K562 (cell line): ENCODE results near the gene CLDN5. TPM values are rescaled to one million over a fixed set of nuclear protein-coding genes. Genes with fewer than 3 reads are reported as not detected.
A peak's percentile ranks its signal among the peaks of the same experiment; 100 is the strongest.

Experiments
- ATF7 ChIP-seq: fragments of 450-650 bp; IDR thresholded peaks from 2 replicates; pipeline ENCODE4 v1.7.1; 2014; ENCODE audit warnings: mild to moderate bottlenecking, moderate library complexity
- BACH1 ChIP-seq: fragments of 200-800 bp; sonication (Bioruptor generic); IDR thresholded peaks from 2 replicates; pipeline ENCODE4 v1.6.1; 2016; ENCODE audit warnings: missing genetic modification characterization, missing compliant biosample characterization
- HDAC3 ChIP-seq: fragments of 450-650 bp; IDR thresholded peaks from 2 replicates; pipeline ENCODE4 v1.6.1; 2018; ENCODE audit warnings: borderline replicate concordance, mild to moderate bottlenecking, moderate library complexity; ENCODE audit not compliant: partially characterized antibody
- HMG20B ChIP-seq: fragments of 250-450 bp; sonication (Bioruptor Pico); IDR thresholded peaks from 2 replicates; pipeline ENCODE4 v1.5.0; 2021; ENCODE audit warnings: mild to moderate bottlenecking
- HNRNPK ChIP-seq: fragments of 200-400 bp; formaldehyde crosslinking; IDR thresholded peaks from one replicate; pipeline ENCODE4 v1.6.1; 2018; ENCODE audit warnings: mild to moderate bottlenecking, low read depth, low read length; ENCODE audit not compliant: poor library complexity, severe bottlenecking
- KDM1A ChIP-seq, 2 experiments: fragments of 450-650 bp; IDR thresholded peaks; 2 replicates each; pipeline ENCODE4 v1.6.1; 2016; ENCODE audit warnings: mild to moderate bottlenecking in 2 of 2
- MXI1 ChIP-seq: IDR thresholded peaks from 2 replicates; pipeline ENCODE4 v1.6.1; 2011; ENCODE audit warnings: low read depth, mild to moderate bottlenecking, improper control_type of control experiment, low read length
- NCOR1 ChIP-seq: fragments of 450-650 bp; IDR thresholded peaks from 2 replicates; pipeline ENCODE4 v1.6.1; 2016; ENCODE audit warnings: mild to moderate bottlenecking, moderate library complexity
- PML ChIP-seq: IDR thresholded peaks from 2 replicates; pipeline ENCODE4 v1.6.1; 2012; ENCODE audit warnings: low read length, inconsistent platforms
- PRMT5 ChIP-seq: sonication (generic); formaldehyde crosslinking; IDR thresholded peaks from 2 replicates; pipeline ENCODE4 v1.5.0; 2020; ENCODE audit warnings: missing genetic modification reagents
- PTTG1 ChIP-seq: fragments of 450-650 bp; IDR thresholded peaks from 2 replicates; pipeline ENCODE4 v1.6.1; 2016; ENCODE audit warnings: low read depth, mild to moderate bottlenecking, missing genetic modification characterization, missing compliant biosample characterization
- RBFOX2 ChIP-seq: fragments of 200-400 bp; formaldehyde crosslinking; IDR thresholded peaks from 2 replicates; pipeline ENCODE4 v1.6.1; 2017; ENCODE audit warnings: low read depth, mild to moderate bottlenecking, low read length, moderate library complexity
- SNIP1 ChIP-seq: fragments of 450-650 bp; IDR thresholded peaks from 2 replicates; pipeline ENCODE4 v1.7.1; 2017; ENCODE audit warnings: low read depth, mild to moderate bottlenecking
- U2AF1 ChIP-seq: fragments of 200-400 bp; formaldehyde crosslinking; optimal IDR thresholded peaks from 2 replicates; pipeline ENCODE3; 2017; ENCODE audit warnings: mild to moderate bottlenecking, low read depth, low read length, moderate library complexity
- ZC3H4 ChIP-seq: sonication (generic); formaldehyde crosslinking; IDR thresholded peaks from 2 replicates; pipeline ENCODE4 v1.9.0; 2021; ENCODE audit warnings: missing genetic modification reagents, borderline replicate concordance
- ZNF121 ChIP-seq: sonication (generic); formaldehyde crosslinking; conservative IDR thresholded peaks from 2 replicates; pipeline ENCODE4 v1.8.0; 2022; ENCODE audit warnings: missing genetic modification reagents
- ZNF583 ChIP-seq: fragments of 250-450 bp; sonication (Bioruptor Pico); IDR thresholded peaks from 2 replicates; pipeline ENCODE4 v1.4.0; 2020
- polyA plus RNA-seq, 8 experiments: library from polyadenylated mRNA; depleted of rRNA in 4 of 8; stranded (reverse) in 5 of 8; unstranded in 3 of 8; fragments of >200 nt; fragmentation: Nextera tagmentation in 2 of 8; fragmentation: Illumina TruSeq in 1 of 8; extraction: Ambion mirVana in 2 of 8; extraction: Trizol in 1 of 8; gene quantifications; 2 replicates each; pipeline versions ENCODE4 v1.2.1 to v1.2.3, GENCODE V29; 2011 to 2014; ENCODE audit warnings: inconsistent platforms in 1 of 8, missing spikeins in 1 of 8
- total RNA-seq, 7 experiments: library from RNA; depleted of rRNA in 6 of 7; stranded (reverse); fragments of >200 nt in 6 of 7; fragmentation: Illumina TruSeq in 2 of 7; extraction: Trizol in 2 of 7; gene quantifications; 2 replicates each; pipeline versions ENCODE4 v1.2.1 to v1.2.3, GENCODE V29; 2011 to 2021; ENCODE audit warnings: low replicate concordance in 1 of 7
- TF ChIP-seq, protein P1 (sequence below): fragments of 200-800 bp; sonication (Bioruptor generic); IDR thresholded peaks from 2 replicates; pipeline ENCODE4 v1.6.1; 2016; ENCODE audit warnings: missing genetic modification characterization, missing compliant biosample characterization
- TF ChIP-seq, protein P2 (sequence below): fragments of 250-450 bp; sonication (Bioruptor Pico); IDR thresholded peaks from 2 replicates; pipeline ENCODE4 v1.8.0; 2021; ENCODE audit warnings: borderline replicate concordance, mild to moderate bottlenecking, moderate library complexity; ENCODE audit not compliant: poor library complexity, severe bottlenecking
- TF ChIP-seq, protein P3 (sequence below): fragments of 450-650 bp; IDR thresholded peaks from 2 replicates; pipeline ENCODE4 v1.6.1; 2016; ENCODE audit warnings: low read depth, mild to moderate bottlenecking, moderate library complexity
- TF ChIP-seq, protein P4 (sequence below): fragments of 450-650 bp; conservative IDR thresholded peaks from 2 replicates; pipeline ENCODE4 v1.6.1; 2016; ENCODE audit warnings: missing genetic modification characterization, low read depth, mild to moderate bottlenecking, control low read depth, missing compliant biosample characterization

CLDN5 gene
- total and polyA plus RNA-seq, 9 of the 15 experiments (the other 6 are each of a cell fraction or from before 2014, with no cell fraction given): 0.20 TPM; not detected in 8

DNA sequence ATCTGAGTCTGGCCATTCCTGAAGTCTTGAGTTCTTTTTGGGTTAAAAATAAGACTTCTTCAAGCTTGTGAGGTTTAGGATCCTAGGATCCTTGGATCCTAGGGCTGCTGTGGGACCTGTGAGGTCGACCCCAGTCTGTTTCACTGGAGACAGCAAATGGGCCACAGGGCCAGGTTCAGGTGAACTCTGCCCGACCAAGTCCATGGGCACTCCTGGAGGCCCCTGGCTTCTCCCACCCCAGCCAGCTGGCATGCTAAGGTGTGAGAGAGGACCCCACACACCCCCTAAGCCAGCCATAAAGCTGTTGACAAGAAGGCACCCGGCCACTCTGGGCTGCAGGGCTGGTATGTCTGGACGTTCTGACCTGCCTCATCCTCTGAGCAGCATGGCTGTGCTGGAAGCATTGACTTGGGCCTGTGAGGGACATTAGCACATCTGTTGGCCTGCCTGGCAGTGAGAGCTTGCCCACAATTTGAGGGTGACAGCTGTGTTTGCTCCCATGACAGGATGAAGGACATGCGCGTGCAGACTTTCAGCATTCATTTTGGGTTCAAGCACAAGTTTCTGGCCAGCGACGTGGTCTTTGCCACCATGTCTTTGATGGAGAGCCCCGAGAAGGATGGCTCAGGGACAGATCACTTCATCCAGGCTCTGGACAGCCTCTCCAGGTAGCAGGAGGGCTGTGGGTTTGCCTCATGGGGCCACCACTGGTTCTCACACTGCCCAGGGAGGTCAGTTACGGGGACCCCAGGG, 16.0 kb downstream of the CLDN5 start (continued):
- TF ChIP-seq HDAC3 (no peak), ZNF583 (0 out of 2 replicates have a peak, but pooled peaks have one; percentile 7), KDM1A (IDR thresholded peaks at IDR 0.05) (no peak), PRMT5 (CRISPR knock-in tag) (peak; percentile 39; the same call in 1 of the 2 replicates), MXI1 (no peak), PTTG1 (no peak), ZNF121 (CRISPR knock-in tag) (no peak), SNIP1 (no peak), RBFOX2 (peak; percentile 10), HMG20B (CRISPR knock-in tag) (no peak), ATF7 (no peak), HNRNPK (no peak), PML (no peak; the same call in 1 of the 2 replicates), BACH1 (no peak), ZC3H4 (CRISPR knock-in tag) (peak; percentile 84; the same call in 1 of the 2 replicates), U2AF1 (no peak), NCOR1 (no peak)
- TF ChIP-seq, protein P1, sequence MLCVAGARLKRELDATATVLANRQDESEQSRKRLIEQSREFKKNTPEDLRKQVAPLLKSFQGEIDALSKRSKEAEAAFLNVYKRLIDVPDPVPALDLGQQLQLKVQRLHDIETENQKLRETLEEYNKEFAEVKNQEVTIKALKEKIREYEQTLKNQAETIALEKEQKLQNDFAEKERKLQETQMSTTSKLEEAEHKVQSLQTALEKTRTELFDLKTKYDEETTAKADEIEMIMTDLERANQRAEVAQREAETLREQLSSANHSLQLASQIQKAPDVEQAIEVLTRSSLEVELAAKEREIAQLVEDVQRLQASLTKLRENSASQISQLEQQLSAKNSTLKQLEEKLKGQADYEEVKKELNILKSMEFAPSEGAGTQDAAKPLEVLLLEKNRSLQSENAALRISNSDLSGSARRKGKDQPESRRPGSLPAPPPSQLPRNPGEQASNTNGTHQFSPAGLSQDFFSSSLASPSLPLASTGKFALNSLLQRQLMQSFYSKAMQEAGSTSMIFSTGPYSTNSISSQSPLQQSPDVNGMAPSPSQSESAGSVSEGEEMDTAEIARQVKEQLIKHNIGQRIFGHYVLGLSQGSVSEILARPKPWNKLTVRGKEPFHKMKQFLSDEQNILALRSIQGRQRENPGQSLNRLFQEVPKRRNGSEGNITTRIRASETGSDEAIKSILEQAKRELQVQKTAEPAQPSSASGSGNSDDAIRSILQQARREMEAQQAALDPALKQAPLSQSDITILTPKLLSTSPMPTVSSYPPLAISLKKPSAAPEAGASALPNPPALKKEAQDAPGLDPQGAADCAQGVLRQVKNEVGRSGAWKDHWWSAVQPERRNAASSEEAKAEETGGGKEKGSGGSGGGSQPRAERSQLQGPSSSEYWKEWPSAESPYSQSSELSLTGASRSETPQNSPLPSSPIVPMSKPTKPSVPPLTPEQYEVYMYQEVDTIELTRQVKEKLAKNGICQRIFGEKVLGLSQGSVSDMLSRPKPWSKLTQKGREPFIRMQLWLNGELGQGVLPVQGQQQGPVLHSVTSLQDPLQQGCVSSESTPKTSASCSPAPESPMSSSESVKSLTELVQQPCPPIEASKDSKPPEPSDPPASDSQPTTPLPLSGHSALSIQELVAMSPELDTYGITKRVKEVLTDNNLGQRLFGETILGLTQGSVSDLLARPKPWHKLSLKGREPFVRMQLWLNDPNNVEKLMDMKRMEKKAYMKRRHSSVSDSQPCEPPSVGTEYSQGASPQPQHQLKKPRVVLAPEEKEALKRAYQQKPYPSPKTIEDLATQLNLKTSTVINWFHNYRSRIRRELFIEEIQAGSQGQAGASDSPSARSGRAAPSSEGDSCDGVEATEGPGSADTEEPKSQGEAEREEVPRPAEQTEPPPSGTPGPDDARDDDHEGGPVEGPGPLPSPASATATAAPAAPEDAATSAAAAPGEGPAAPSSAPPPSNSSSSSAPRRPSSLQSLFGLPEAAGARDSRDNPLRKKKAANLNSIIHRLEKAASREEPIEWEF (CRISPR knock-in tag): no peak
- TF ChIP-seq, protein P2, sequence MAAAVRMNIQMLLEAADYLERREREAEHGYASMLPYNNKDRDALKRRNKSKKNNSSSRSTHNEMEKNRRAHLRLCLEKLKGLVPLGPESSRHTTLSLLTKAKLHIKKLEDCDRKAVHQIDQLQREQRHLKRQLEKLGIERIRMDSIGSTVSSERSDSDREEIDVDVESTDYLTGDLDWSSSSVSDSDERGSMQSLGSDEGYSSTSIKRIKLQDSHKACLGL (CRISPR knock-in tag): no peak
- TF ChIP-seq, protein P3, sequence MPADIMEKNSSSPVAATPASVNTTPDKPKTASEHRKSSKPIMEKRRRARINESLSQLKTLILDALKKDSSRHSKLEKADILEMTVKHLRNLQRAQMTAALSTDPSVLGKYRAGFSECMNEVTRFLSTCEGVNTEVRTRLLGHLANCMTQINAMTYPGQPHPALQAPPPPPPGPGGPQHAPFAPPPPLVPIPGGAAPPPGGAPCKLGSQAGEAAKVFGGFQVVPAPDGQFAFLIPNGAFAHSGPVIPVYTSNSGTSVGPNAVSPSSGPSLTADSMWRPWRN: no peak
- TF ChIP-seq, protein P4, sequence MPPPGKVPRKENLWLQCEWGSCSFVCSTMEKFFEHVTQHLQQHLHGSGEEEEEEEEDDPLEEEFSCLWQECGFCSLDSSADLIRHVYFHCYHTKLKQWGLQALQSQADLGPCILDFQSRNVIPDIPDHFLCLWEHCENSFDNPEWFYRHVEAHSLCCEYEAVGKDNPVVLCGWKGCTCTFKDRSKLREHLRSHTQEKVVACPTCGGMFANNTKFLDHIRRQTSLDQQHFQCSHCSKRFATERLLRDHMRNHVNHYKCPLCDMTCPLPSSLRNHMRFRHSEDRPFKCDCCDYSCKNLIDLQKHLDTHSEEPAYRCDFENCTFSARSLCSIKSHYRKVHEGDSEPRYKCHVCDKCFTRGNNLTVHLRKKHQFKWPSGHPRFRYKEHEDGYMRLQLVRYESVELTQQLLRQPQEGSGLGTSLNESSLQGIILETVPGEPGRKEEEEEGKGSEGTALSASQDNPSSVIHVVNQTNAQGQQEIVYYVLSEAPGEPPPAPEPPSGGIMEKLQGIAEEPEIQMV (tag): no peak
